ENCODE measurements around the gene RSPH1. TPM values are rescaled to one million over a fixed set of nuclear protein-coding genes. Genes with fewer than 3 reads are reported as not detected.

Gene RSPH1
- total and polyA plus RNA-seq, 2 of the 8 experiments (the other 6 are each of a cell fraction or from before 2014, with no cell fraction given), result 0.24 TPM; not detected in 1

- POLR2A ChIA-PET (ENCODE audit: partially characterized antibody), result interaction anchor here (0.6 to 2.5 kb wide), 11 partner anchors 11 to 287 kb away, joined by 3 to 19 read pairs (median 4); partner anchors contain the start of gene RSPH1
- Histone ChIP-seq H3K4ac (replicated peaks; ENCODE audit: insufficient read length, low read depth, low read length) (no peak within 1 kb of the TSS), H3K9ac (replicated peaks in 1 of 4; ENCODE audit: extremely low read depth in 1 of 4, low read depth in 3 of 4, low read length in 3 of 4) (peak within 1 kb of the TSS in 3 of 4 experiments; percentile 25 to 52 (median 27); a peak in 3 of 7 replicates), H3K56ac (replicated peaks; ENCODE audit: insufficient read length, low read depth, low read length) (no peak within 1 kb of the TSS), H2BK5ac (ENCODE audit: low read depth, low read length) (peak within 1 kb of the TSS; percentile 5; the same call in 1 of the 2 replicates), H2BK15ac (ENCODE audit: low read length) (no peak within 1 kb of the TSS; the same call in 1 of the 2 replicates), H4K5ac (ENCODE audit: insufficient read length, low read depth, low read length) (peak within 1 kb of the TSS; percentile 32), H3K27ac (ENCODE audit: low read depth, low read length) (peak within 1 kb of the TSS; percentile 7; the same call in 1 of the 2 replicates), H3K23ac (ENCODE audit: insufficient read length) (no peak within 1 kb of the TSS), H4K20me1 (replicated peaks in 1 of 2; ENCODE audit: control insufficient read depth in 1 of 2, insufficient read depth in 2 of 2, low read length in 2 of 2) (no peaks in the 10 kb centered on the region), H3K4me1 (replicated peaks in 1 of 4; ENCODE audit: control insufficient read depth in 3 of 4, insufficient read depth in 4 of 4, low read length in 3 of 4) (peaks cover 13 to 20% (median 15%) of the 10 kb centered on the region in 4 experiments), H2AFZ (ENCODE audit: low read length) (no peak within 1 kb of the TSS), H4K8ac (ENCODE audit: extremely low read depth, insufficient read depth, low read length) (peak within 1 kb of the TSS; percentile 80; the same call in 1 of the 2 replicates), H3K4me3 (ENCODE audit: extremely low read depth in 1 of 4, insufficient read depth in 2 of 4, low read depth in 3 of 4, low read length in 4 of 4) (peak within 1 kb of the TSS; percentile 45 to 81 (median 59)), H3K9me3 (ENCODE audit: insufficient read depth in 2 of 2, low read depth in 1 of 2, low read length in 1 of 2) (no peaks in the 10 kb centered on the region), H3K27me3 (replicated peaks in 1 of 4; ENCODE audit: control insufficient read depth in 3 of 4, extremely low read depth in 1 of 4, insufficient read depth in 3 of 4, low read length in 3 of 4) (peaks cover 0 to 10% (median 6%) of the 10 kb centered on the region in 4 experiments; a peak in 3 of 7 replicates), H2AK5ac (ENCODE audit: low read depth, low read length) (no peak within 1 kb of the TSS), H3K23me2 (ENCODE audit: low read depth, low read length) (no peaks in the 10 kb centered on the region; the same call in 1 of the 2 replicates), H2BK20ac (ENCODE audit: low read length) (no peak within 1 kb of the TSS), H3K18ac (ENCODE audit: extremely low read depth, low read length) (peak within 1 kb of the TSS; percentile 60), H2BK12ac (ENCODE audit: low read depth, low read length) (peak within 1 kb of the TSS; percentile 40; the same call in 1 of the 2 replicates), H3K79me1 (ENCODE audit: low read depth, low read length) (no peaks in the 10 kb centered on the region; the same call in 1 of the 2 replicates), H4K91ac (replicated peaks; ENCODE audit: insufficient read length, low read length) (peak within 1 kb of the TSS; percentile 83), H2BK120ac (replicated peaks; ENCODE audit: low read depth, low read length) (no peak within 1 kb of the TSS), H3K4me2 (ENCODE audit: insufficient read depth in 1 of 2, low read depth in 2 of 2, low read length in 2 of 2) (peak within 1 kb of the TSS; percentile 76 to 86), H3K79me2 (ENCODE audit: control insufficient read depth in 1 of 2, insufficient read depth in 2 of 2, low read length in 2 of 2) (peaks cover 0 to 21% of the 10 kb centered on the region in 2 experiments; a peak in 2 of 4 replicates), H3K14ac (ENCODE audit: insufficient read length) (no peak within 1 kb of the TSS), H3K36me3 (ENCODE audit: control insufficient read depth in 2 of 4, insufficient read depth in 4 of 4, low read length in 3 of 4) (peaks cover 0 to 4% (median under 1%) of the 10 kb centered on the region in 4 experiments; a peak in 3 of 8 replicates)
- DNase-seq (ENCODE audit: low read depth in 1 of 2, low spot score in 2 of 2), result peak in 1 of 2 experiments; percentile 78
- no peak for FAIRE-seq
- CTCF ChIA-PET (ENCODE audit: partially characterized antibody), result interaction anchor here (0.9 to 2.2 kb wide), 7 partner anchors 11 to 57 kb away, joined by 3 to 7 read pairs (median 4); no protein-coding TSS in a partner anchor
- WGBS, 2 experiments (ENCODE audit: extremely low coverage in 1 of 2, insufficient coverage in 1 of 2, insufficient read length in 1 of 2, insufficient replicate concordance in 2 of 2, low coverage in 1 of 2, low lambda C conversion rate in 2 of 2, missing lambda C conversion rate in 1 of 2), result 31% methylated on average over 22 of the region's 88 CpGs; no CpG with 5 or more reads in 1 of the 2 experiments
- TF ChIP-seq HDAC6 (IDR thresholded peaks at IDR 0.05; ENCODE audit: low read depth, low read length) (no peak), EP300 (IDR thresholded peaks at IDR 0.05; ENCODE audit: borderline replicate concordance in 1 of 2, low read depth in 2 of 2, low read length in 2 of 2) (no peak), ZNF274 (IDR thresholded peaks at IDR 0.05; ENCODE audit: borderline replicate concordance, extremely low read depth, low read length) (no peak), POLR2A (IDR thresholded peaks at IDR 0.05; ENCODE audit: control extremely low read depth in 1 of 2, low read depth in 2 of 2, low read length in 2 of 2) (0 out of 3 replicates have a peak, but pooled peaks of 1 of the 2 experiments have one; percentile 21), HDAC2 (IDR thresholded peaks at IDR 0.05; ENCODE audit: borderline replicate concordance in 1 of 2, low read depth in 2 of 2, low read length in 2 of 2) (peak in 1 of 2 experiments; percentile 31; a peak in 1 of 4 replicates), EZH2 (IDR thresholded peaks at IDR 0.05; ENCODE audit: low read depth, low read length, severe bottlenecking) (no peak), SAP30 (IDR thresholded peaks at IDR 0.05; ENCODE audit: insufficient read depth, insufficient replicate concordance, low read length) (no peak), BRCA1 (IDR thresholded peaks at IDR 0.05; ENCODE audit: low read depth, low read length) (no peak), POLR2AphosphoS5 (IDR thresholded peaks at IDR 0.05; ENCODE audit: low read depth, low read length) (no peak)
Measured at GRCh38 chr21:42513151-42513984, 17.3 kb upstream of the RSPH1 start, which contains the start of gene SLC37A1. Gene SLC37A1, plus strand, starts transcription at chr21:42513852. Its CDS starts 4,603 bp downstream, at chr21:42518455.

All from H1 (cell line).